GM19099 (cell line): ENCODE measurements around the gene FBXW11.

Experiments
- POLR2A ChIP-seq: IDR thresholded peaks from 3 replicates; pipeline ENCODE4 v1.6.1; 2011; ENCODE audit warnings: low read depth; ENCODE audit not compliant: insufficient read length; ENCODE audit errors: extremely low read depth

Gene FBXW11

GRCh38 chr5:171851251-171851650 is 155.2 kb downstream of the FBXW11 start:
- no peak for TF ChIP-seq POLR2A

DNA sequence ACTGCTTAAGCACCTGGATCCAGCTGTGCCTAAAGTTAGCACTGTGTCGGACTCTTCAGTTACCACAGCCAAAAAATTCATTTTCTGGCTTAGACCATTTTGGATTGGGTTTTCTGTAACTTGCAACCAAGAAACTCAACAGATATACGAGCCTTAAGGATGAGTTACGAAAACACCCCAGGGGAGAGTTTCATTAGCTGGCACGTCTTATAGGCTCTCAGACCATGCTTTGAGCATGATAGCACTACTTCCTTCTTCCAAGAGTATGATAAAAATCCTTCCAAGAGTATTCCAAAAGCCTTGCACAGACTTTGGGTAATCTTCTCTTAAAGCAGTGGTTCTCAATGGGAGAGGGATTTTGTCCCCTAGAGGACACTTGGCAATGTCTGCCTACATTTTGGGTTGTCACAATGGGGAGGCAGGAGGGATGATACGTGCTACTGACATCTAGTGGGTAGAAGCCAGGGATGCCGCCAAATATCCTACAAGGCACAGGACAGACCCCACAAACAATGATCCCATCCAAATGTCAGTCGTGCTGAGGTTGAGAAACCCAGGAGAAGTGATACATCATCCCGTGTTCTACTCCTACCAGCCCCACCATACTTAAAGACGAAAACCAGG is 156.0 kb downstream of the FBXW11 start:
- TF ChIP-seq POLR2A = no peak

- TF ChIP-seq POLR2A = no peak
Observed at GRCh38 chr5:171849585-171850323, 156.7 kb downstream of the FBXW11 start.

DNA sequence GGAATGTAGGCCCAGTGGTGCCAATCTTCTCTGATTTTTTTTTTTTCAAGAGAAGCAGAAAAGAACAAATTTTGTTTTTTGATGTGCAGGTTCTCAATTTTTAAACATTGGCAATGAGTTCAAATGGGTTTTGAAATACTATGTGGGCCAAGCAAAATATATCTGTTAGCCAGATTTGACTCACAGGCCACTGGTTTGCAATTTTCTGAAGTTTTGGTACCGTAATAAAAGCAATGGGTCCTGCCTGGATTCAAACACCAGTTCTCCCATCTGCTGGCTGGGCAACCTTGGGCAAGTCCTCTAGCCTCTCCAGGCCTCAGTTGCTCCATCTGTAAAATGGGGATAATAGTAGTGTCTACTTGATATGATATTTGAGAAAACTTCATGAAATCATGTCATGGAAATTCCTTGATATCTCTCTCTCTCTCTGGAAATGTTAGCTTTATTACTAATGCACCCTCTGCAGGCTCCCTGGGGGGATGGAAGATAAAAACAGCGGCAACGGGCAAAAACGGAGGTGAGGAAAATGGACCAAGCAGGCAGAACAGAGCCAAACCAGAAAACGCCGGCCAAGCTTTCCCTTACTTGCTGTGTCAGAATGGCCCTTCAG is 157.4 kb downstream of the FBXW11 start:
- no peak for TF ChIP-seq POLR2A

- no peak for TF ChIP-seq POLR2A
Observed at GRCh38 chr5:171848486-171848885, 158.0 kb downstream of the FBXW11 start.

- no peak for TF ChIP-seq POLR2A
Observed at GRCh38 chr5:171848006-171848405, 158.4 kb downstream of the FBXW11 start.

DNA sequence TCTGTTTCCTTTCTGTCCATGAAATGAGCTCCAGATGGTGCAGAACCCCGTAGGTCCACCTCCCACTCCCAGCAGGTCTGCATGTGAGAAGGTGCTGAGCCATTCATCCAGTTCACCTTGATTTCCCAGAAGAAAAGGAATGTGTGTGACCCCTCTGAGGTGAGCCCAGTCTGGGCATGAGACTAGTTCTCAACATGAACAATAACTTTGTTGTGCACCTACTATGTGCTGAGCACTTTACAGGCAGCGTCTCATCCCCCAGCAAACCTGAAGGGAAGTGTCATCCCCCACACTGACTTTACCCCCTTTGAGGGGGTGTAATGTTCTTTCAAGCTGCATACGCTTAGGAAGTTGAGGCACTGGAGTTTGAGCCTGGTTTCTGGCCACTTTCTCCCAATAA is 159.4 kb downstream of the FBXW11 start:
- TF ChIP-seq POLR2A = no peak

DNA sequence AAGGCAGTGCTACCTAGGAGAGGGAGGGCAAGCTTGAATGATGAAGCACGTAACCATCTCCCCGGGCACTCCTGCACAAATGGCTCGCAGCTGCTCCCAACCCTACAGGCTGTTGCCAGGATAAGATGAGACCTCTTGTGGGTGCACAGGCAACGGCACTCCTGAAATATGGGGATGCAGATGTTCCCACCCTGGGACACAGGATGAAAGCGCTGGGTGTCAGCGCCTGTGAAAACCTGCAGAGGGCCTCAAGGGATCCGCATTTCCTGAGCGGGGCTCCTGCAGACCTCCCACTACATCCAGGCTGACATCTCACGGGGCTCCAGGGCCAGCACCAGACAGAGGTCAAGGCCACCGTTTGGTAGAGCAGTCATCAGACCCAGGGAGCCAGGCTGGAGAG is 160.1 kb downstream of the FBXW11 start:
- TF ChIP-seq POLR2A = no peak

DNA sequence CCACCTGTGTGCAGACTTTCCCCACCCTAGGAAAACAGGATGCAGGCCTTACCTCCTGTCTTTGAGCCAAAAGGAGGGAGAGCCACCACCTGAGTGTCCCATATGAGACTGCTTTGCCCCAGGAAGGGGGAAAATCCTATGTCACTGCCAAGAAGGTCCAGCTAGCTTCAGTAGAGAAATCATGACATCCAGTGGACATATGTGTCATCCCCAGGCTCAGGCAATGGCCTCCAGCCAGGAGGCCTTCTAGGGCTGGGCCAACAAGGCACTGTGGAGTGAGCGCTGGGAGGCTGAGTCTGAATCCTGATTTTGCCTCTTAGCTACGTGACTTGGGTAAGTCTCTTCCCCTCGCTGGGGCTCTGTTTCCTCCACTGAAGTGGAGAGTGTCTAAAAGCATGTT is 160.6 kb downstream of the FBXW11 start:
- no peak for TF ChIP-seq POLR2A

GRCh38 chr5:171845040-171845630 is 161.3 kb downstream of the FBXW11 start:
- no peak for TF ChIP-seq POLR2A

DNA sequence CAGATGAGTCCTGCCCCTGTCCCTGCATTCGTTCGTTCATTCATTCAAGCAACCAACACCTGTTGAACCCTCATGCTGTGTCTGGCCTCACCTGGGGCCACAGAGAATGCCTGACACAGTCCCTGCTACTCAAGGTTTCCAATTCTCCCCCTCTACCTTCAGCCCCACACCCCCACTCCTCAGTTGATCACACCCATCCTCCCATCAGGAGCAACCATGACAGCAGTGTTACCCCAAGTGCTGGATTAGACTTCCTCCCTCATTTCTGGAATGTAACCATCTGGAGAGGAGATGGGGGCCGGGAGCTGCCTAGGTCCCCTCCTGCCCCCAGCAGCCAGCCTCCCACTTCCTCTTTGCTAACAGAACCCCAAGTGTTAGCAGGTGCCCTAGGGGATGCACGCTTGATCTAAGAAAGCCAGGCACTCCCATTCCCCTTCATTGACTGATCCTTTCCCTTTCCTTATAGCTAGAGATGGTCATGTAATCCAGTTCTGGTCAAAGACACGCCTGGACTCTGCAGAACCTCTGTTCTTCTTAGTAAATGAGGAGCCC is 163.6 kb downstream of the FBXW11 start:
- TF ChIP-seq POLR2A = no peak

GRCh38 chr5:171841984-171842776 is 164.3 kb downstream of the FBXW11 start:
- no peak for TF ChIP-seq POLR2A

DNA sequence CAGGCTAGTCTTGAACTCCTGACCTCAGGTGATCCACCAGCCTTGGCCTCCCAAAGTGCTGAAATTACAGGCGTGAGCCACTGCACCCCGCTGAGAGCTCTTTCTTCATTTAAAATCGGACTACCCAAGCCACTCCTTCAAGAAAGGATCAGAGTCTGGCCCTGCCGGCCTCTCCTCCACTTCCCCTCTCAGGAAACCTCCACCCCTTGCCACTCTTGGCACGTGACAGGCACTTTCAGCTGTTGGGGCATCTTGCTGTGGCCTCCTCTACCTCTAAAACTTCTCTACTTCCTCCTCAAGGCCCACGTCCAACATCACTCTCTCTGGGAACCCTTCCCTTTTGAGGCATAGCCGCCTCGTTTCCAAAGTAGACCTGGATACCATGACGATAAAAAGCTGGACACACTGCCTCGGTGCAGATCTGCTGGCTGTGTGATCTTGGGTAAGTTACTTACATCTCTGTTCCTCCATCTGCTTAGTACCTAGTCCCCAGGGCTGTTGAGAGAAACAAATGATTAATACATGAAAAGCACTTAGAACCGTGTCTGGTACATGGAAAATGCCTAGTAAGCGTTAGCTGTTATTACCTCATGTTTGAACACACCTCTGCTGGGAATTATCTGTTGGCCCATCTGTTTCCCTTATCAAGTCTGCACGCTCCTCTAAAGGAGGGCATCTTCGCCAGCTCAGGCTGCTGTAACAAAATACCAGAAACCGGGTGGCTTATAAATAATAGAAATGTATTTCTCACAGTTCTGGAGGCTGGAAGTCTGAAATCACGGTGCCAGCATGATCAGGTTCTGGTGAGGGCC is 165.5 kb downstream of the FBXW11 start:
- no peak for TF ChIP-seq POLR2A

- TF ChIP-seq POLR2A = no peak
Observed at GRCh38 chr5:171840066-171840465, 166.4 kb downstream of the FBXW11 start.
